Measurements from ENCODE around the gene ADRA1B. TPM values are rescaled to one million over a fixed set of nuclear protein-coding genes. Genes with fewer than 3 reads are reported as not detected.
A peak's percentile ranks its signal among the peaks of the same experiment; 100 is the strongest.
"Not testable (repeated sequence)": the region's sequence is repeated elsewhere in the genome, so short reads cannot be mapped to it uniquely, and the experiment has no call there.

Gene ADRA1B
- total RNA-seq, 1 donor: 0.63 TPM

DNA sequence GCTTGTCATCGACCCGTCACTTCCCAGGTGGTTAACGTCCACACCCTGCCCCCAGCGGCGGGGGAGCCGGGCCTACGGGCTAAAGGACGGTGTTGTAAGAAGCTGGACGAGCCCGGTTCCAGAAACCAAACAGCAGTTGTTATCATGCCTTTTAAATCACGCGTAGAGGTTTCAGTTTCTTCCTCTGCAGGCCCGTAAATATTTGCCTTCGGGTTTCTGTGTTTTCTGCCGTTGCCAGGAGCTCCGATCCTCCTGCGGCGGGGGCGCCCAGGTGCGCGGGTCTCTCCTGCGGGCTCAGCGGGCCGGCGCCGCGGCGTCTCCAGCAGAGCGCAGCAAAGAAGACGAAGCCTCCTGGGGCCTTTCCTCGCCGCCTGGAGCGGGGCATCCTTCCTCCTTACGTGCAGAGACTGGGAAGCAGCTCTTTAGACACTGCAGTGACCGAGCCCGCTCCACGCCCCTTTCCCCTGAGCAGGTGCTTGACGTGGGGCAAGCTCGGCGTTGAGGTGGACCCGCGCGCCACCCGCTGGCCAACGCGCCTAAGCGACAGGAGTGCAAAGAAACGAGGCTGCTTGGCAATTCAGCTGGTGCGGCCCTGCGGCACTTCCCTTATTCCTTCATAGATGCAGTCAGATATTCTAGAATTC is 70.9 kb downstream of the ADRA1B start:
- TF ChIP-seq, protein P1, sequence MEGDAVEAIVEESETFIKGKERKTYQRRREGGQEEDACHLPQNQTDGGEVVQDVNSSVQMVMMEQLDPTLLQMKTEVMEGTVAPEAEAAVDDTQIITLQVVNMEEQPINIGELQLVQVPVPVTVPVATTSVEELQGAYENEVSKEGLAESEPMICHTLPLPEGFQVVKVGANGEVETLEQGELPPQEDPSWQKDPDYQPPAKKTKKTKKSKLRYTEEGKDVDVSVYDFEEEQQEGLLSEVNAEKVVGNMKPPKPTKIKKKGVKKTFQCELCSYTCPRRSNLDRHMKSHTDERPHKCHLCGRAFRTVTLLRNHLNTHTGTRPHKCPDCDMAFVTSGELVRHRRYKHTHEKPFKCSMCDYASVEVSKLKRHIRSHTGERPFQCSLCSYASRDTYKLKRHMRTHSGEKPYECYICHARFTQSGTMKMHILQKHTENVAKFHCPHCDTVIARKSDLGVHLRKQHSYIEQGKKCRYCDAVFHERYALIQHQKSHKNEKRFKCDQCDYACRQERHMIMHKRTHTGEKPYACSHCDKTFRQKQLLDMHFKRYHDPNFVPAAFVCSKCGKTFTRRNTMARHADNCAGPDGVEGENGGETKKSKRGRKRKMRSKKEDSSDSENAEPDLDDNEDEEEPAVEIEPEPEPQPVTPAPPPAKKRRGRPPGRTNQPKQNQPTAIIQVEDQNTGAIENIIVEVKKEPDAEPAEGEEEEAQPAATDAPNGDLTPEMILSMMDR (IDR thresholded peaks at IDR 0.05; ENCODE audit: insufficient read depth, low read length): peak; percentile 72
- peak; percentile 50 for DNase-seq (ENCODE audit: low read depth)

DNA sequence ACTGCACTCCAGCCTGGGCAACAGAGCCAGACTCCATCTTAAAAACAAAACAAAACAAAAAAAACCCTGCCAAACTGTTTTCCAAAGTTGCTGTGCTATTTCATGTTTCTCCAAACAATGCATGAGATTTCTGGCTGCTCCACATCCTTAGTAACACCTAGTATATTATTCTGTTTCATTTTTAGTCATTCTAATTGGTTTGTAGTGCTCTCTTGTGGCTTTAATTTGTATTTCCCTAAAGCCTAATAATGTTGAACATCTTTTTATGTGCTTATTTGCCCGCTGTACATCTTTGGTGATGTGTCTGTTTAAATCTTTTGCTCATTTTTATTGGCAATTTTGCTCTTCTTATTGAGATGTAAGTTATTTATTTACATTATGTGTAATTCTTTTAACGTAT is 74.2 kb downstream of the ADRA1B start:
- H3K4me3 ChIP-seq (ENCODE audit: low read depth, low read length): no peak overlapping the region
- TF ChIP-seq, protein P1 (IDR thresholded peaks at IDR 0.05; ENCODE audit: insufficient read depth, low read length): peak; percentile 23
- peak; percentile 35 for DNase-seq (ENCODE audit: low read depth)

More for the DNA sequence above, 70.9 kb downstream of the ADRA1B start:
- H3K4me3 ChIP-seq (ENCODE audit: low read depth, low read length): peak overlapping the region; percentile 60

DNA sequence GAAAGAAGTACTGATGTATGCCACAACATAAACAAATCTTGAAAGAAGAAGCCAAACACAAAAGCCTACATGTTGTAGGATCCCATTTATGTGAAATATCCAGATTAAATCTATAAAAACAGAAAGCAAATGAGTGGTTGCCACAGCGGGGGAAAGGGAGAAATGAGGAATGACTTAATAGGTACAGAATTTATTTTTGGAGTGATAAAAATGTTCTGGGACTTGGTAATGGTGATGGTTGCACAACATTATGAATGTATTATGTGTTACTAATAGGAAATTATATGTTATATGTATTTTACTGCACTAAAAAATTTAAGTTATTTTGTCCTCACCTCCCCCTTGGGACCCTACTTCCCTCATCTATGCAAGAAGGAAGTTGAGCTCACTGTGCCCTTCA is 76.3 kb downstream of the ADRA1B start:
- no peak for DNase-seq (ENCODE audit: low read depth)
- TF ChIP-seq, protein P1 (IDR thresholded peaks at IDR 0.05; ENCODE audit: insufficient read depth, low read length): no peak

DNA sequence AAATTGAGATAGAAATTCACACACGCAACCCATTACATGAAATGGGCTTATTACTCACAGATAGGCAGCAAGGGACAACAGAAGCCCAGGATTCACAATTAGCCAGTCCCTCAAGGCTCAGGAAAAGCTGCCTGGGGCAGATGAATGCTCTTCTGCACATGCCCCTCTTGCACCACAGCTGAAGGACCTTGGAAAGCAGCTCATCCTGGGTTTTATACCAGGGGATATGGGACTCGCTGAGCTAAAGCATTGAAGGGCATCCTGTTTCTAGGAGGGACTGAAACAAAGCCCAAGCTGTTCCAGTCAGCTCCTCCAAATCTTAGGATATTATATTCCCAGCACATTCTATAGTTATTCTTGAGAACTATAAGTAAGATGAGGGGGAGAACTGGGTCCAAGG is 76.9 kb downstream of the ADRA1B start:
- DNase-seq (ENCODE audit: low read depth): no peak
- H3K4me3 ChIP-seq (ENCODE audit: low read depth, low read length): no peak overlapping the region
- TF ChIP-seq, protein P1 (IDR thresholded peaks at IDR 0.05; ENCODE audit: insufficient read depth, low read length): no peak

More for the DNA sequence above, 76.3 kb downstream of the ADRA1B start:
- no peak overlapping the region for H3K4me3 ChIP-seq (ENCODE audit: low read depth, low read length)

DNA sequence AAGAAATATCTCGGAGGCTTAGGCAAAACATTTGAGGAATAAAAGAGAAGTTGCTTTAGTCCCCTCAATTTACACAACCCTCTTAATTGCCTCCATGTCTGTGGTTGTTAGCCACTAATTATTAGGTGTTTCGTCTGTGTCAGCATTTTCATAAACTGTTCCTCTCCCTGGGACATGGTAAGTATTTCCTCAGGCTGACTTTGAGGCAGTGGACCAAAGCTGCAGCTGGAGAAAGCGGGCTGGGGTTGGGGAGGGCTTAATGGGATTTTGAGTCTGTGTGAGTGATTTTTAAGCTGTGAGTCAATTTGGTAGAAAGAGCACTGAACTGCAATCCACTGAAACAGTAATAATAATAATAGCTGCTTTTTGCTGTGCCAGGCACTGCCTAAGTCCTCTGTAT is 79.6 kb downstream of the ADRA1B start:
- H3K4me3 ChIP-seq (ENCODE audit: low read depth, low read length): no peak overlapping the region
- TF ChIP-seq, protein P1 (IDR thresholded peaks at IDR 0.05; ENCODE audit: insufficient read depth, low read length): no peak
- DNase-seq (ENCODE audit: low read depth): no peak

DNA sequence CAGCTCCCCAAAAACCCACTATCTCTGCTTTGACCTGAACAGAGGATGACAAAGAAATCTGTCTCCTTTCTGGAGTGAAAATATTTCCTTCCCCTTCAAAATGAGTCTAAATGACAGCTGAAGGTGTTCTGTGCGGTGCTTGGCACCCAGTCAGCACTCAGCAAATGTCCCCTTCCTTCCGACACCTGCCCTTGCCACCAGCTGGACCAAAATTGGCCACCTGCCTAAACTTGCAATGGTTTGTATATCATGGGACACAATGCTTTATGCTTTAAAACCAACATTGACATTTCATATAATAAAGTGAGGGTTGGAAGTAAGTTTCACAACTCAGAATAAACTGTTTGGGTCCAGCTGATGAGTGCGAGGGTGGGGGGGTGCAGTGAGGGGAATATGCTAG is 85.2 kb downstream of the ADRA1B start:
- no peak for DNase-seq (ENCODE audit: low read depth)
- no peak overlapping the region for H3K4me3 ChIP-seq (ENCODE audit: low read depth, low read length)
- TF ChIP-seq, protein P1 (IDR thresholded peaks at IDR 0.05; ENCODE audit: insufficient read depth, low read length): no peak

DNA sequence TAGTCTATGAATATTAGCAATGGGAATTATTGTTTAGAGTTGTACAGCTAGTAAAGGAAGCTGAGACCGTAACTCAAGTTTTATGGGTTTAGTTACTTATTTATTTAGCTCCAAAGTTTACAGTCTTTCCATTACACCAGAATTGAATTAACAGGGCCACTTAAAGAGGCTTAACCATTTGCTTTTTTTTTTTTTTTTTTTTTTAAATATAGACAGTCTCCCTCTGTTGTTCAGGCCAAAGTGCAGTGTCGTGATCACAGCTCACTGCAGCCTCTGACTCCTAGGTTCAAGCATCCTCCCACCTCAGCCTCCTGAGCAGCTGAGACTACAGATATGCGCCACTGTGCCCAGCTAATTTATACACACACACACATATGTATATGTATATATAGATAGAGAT is 91.2 kb downstream of the ADRA1B start:
- no peak overlapping the region for H3K4me3 ChIP-seq (ENCODE audit: low read depth, low read length)
- TF ChIP-seq, protein P1 (IDR thresholded peaks at IDR 0.05; ENCODE audit: insufficient read depth, low read length): no peak
- DNase-seq (ENCODE audit: low read depth): no peak

DNA sequence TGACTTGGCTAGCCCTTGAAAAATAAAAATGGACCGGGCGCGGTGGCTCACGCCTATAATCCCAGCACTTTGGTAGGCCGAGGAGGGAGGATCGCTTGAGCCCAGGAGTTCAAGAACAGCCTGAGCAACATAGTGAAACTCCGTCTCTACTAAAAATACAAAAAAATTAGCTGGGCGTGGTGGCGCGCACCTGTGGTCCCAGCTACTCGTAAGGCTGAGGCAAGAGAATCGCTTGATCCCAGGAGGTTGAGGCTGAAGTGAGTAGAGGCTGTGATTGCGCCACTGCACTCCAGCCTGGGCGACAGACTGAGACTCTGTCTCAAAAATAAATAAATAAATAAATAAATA is 92.2 kb downstream of the ADRA1B start:
- not testable (repeated sequence) for H3K4me3 ChIP-seq (ENCODE audit: low read depth, low read length); DNase-seq (ENCODE audit: low read depth)

All from fibroblast of the aortic adventitia (primary cell).